Measurements from ENCODE around the gene UBE4B.
"Not testable (repeated sequence)": the region's sequence is repeated elsewhere in the genome, so short reads cannot be mapped to it uniquely, and the experiment has no call there.

Gene UBE4B

DNA sequence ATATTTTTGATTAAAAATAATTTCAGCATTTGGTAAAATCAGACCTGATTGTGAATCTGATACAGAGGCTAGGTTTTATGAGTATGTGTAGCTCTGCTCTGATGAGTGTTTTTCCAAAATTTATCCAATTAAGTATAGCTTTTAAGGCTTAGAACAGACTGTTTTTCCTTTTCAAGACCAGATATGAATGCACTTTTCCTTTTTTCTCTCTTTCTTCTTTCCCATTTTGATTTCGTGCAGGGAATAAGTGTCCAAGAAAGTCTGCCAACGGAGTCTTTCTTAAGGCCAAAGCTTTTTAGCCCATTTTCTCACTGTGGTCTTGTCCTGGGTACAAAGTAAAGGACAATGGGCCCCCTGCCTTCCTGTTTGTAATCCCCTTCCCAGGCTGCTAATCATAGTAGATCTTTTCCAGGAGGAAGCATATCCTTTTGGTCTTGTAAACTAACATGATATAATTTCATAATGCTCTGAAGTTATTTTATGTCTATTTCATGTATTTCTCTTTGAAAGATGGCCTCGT is 180.5 kb downstream of the UBE4B start:
- DNase-seq = no peak

DNA sequence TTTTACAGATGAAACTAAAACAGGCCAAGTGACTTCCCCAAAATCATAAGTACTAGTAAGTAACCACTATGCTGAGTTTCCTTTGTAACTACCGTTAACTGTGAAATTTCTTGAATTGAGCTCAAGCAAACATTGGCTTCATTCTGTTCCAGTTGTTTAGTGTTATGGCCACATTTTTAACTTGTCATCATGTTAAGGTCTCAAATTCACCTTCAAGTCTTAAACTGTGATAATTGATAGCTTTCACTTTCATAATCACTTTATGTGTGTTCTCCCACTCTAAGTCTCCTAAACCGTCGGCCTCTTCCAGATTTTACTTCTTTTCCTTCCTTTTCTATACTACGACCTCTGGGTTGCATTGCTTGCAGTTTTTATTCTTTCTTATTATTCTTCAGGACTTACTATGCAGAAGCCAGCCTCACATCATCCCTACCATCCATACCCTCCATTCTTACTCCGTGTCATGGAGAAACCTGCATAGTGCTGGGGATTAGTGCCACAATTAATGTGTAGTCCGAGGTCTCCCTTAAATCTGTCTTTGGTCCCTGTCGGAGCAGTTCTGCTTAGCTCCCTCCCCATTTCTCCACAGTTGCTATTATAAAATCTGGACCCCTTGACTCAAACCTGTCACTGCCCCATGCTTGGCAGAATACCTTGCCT is 183.5 kb downstream of the UBE4B start:
- DNase-seq = no peak

DNA sequence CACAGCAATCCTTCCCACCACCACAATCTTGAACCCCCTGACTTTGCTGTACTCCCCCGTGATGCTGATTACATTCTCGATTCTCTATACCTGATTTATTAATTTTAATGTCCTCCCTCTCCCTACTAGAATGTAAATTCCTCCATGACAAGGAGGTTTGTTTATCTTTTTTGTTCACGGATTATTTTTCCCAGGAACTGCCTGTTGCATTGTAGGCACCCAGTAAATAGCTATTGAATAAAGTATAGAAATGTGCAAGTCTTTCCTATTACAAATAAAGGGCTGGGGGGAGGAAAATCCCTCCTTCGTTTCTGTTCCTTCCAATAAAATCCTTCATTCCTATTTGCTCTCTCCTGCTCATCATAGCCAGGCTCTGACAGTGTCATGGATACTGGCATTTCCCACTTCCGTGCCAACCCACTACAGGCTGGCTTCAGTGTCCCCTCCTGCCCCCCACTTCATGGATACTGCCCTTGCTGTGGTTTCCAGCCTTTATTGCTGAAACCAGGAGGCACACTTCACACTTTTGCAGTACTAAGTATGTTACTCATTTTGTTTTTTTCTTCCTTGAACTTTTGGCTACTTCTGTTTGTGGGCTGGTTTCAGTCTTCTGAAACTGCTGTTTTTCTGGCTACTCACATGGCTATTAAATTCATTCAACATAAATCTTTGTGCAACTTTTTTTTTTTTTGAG is 185.1 kb downstream of the UBE4B start:
- DNase-seq = no peak

DNA sequence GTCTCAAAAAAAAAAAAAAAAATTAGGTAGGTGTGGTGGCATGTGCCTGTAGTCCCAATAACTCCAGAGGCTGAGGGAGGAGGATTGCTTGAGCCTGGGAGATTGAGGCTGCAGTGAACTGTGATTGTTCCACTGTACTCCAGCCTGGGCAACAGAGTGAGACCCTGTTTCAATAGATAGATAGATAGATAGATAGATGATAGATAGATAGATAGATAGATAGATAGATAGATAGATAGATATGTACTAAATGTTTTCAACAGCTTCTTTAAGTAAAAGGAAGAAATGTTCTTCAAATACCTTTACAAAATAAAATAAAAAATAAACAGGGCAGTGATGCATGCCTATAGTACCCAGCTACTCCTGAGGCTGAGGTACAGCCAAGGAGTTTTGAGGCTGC is 187.4 kb downstream of the UBE4B start:
- no peak for DNase-seq

DNA sequence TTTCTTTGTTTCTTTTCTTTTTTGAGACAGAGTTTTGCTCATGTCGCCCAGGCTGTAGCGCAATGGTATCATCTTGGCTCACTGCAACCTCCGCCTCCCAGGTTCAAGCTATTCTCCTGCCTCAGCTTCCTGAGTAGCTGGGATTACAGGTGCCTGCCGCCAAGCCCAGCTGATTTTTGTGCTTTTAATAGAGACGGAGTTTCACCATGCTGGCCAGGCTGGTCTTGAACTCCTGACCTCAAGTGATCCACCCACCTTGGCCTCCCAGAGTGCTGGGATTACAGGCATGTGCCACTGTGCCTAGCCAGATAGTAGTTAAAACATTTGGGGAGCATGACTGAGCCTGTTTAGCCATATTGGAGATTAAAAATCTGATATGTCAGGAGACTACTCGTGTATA is 187.9 kb downstream of the UBE4B start:
- DNase-seq = not testable (repeated sequence)

DNA sequence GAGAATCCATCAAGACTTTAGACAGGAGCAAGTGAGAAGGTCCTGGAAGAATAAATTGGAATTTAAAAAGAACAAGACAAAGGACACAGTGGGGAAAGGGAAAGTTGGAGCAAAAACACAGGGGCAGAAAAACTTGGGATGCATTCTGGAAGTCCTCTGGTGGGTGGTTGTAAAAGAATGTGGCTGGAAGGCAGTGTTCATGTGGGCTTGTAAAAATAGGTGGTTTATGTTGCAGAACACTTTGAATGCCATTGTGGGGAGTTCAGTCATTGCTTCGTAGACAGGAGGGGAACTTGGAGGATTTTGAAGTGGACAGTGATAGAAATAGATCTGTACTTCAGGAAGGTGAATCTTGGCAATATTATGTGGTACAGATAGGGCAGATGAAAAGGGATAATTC is 192.8 kb downstream of the UBE4B start:
- no peak for DNase-seq

DNA sequence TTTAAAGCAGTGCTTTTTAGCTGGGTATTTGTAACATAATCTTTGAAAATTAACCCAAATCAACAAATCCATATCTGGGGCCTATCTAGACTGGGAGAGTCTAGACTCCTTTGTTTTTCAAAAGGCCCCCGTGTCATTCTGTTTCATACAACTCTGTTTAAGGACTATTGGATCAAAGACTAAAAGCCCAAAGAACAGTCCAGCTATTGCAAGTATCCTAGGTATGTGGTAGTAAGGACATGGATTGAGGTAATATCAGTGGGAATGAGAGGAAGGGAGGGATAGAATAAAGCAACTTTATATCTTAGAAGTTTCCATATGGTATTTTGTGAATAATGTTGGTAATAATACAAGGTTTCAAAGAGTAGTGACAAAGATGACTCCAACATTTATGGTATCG is 195.8 kb downstream of the UBE4B start:
- DNase-seq = no peak

DNA sequence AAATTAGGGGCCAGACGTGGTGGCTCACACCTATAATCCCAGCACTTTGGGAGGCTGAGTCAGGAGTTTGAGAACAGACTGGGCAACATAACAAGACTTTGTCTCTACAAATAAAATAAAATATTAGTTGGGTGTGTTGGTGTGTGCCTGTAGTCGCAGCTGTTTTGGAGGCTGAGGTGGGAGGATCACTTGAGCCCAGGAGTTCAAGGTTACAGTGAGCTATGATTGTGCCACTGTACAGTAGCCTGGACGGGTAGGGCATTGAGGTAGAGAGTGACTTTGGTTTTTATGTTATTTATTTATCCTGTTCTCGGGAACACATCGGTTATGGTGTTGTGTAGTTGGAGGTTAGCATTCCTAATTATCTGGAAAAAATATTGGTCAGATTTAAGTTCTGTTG is 197.1 kb downstream of the UBE4B start:
- no peak for DNase-seq
